Cardiac fibroblast (primary cell): ENCODE data around the gene TRPV2.
A peak's percentile ranks its signal among the peaks of the same experiment; 100 is the strongest.

Experiments used
- DNase-seq, 2 donors: peaks; one replicate each; pipeline versions ENCODE4 v3.0.0 to v3.0.0-alpha.2; 2010; ENCODE audit warnings: low read depth in 2 of 2
- H3K4me3 ChIP-seq, 2 donors: replicated peaks in 1 of 2; 1 replicate in 1 of 2; 2 replicates in 1 of 2; pipeline ENCODE4 v1.5.1; 2011; ENCODE audit warnings: low read depth in 2 of 2, low read length in 2 of 2, mild to moderate bottlenecking in 2 of 2, moderate library complexity in 1 of 2
- CTCF ChIP-seq: IDR thresholded peaks from one replicate; pipeline ENCODE4 v1.5.1; 2011; ENCODE audit warnings: low read depth, mild to moderate bottlenecking, low read length, inconsistent platforms

TRPV2 gene

GRCh38 chr17:16423226-16423872 lies 8.0 kb downstream of the TRPV2 start:
- DNase-seq: no peak
- no peak for TF ChIP-seq CTCF
- H3K4me3 ChIP-seq: no peak overlapping the region

GRCh38 chr17:16425202-16425601 lies 9.8 kb downstream of the TRPV2 start:
- no peak for TF ChIP-seq CTCF
- no peak overlapping the region for H3K4me3 ChIP-seq
- no peak for DNase-seq

- no peak overlapping the region for H3K4me3 ChIP-seq
- DNase-seq: no peak
- TF ChIP-seq CTCF: no peak
Observed at GRCh38 chr17:16425698-16426659, 10.6 kb downstream of the TRPV2 start.

- no peak overlapping the region for H3K4me3 ChIP-seq
- TF ChIP-seq CTCF: no peak
Observed at GRCh38 chr17:16427020-16427419, 11.6 kb downstream of the TRPV2 start.

GRCh38 chr17:16428098-16428882 lies 12.9 kb downstream of the TRPV2 start:
- no peak overlapping the region for H3K4me3 ChIP-seq
- TF ChIP-seq CTCF: peak; percentile 85
- DNase-seq: peak; percentile 60 to 73

More at GRCh38 chr17:16427020-16427419, 11.6 kb downstream of the TRPV2 start:
- no peak for DNase-seq

DNA sequence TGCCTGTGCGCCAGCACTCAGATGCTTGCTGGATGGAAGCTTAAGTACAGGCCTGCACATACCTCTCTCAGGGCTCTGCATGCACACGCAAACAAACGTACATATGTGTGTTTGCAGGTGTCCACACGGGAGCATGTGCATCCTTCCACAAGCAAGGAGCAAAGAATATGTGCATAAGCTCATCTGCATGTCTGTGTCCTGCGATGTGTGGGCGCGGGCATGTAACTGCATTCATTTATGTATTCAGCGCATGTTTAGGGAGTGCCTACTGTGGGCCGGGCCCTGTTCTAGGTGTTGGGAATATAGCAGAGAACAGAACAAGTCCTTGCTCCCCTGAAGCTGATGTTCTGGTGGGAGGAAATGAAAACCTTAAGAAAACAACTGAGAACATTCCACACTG lies 13.7 kb downstream of the TRPV2 start:
- TF ChIP-seq CTCF: no peak
- DNase-seq: no peak
- no peak overlapping the region for H3K4me3 ChIP-seq
